Renal pelvis (tissue), 4 donors: Measurements from ENCODE around the gene SPRED2. TPM values are rescaled to one million over a fixed set of nuclear protein-coding genes. Genes with fewer than 3 reads are reported as not detected.

ENCODE experiments used
- DNase-seq: peaks from one replicate; pipeline ENCODE4 v3.0.0-alpha.2; 2013
- polyA plus RNA-seq, 3 donors: library from polyadenylated mRNA; unstranded; fragments of 120-200 nt; gene quantifications; one replicate each; pipeline ENCODE4 v1.2.1, GENCODE V29; 2013; ENCODE audit not compliant: insufficient read length in 3 of 3

Gene SPRED2
- polyA plus RNA-seq, 3 donors: 35.3 to 35.6 (median 35.5) TPM

GRCh38 chr2:65420712-65421431, 11.5 kb downstream of the SPRED2 start:
- peak; percentile 45 for DNase-seq

- DNase-seq: no peak
Observed at GRCh38 chr2:65417509-65418085, 14.8 kb downstream of the SPRED2 start.

- no peak for DNase-seq
Observed at GRCh38 chr2:65416945-65417344, 15.5 kb downstream of the SPRED2 start.

- DNase-seq: no peak
Observed at GRCh38 chr2:65416321-65416720, 16.1 kb downstream of the SPRED2 start.

GRCh38 chr2:65415091-65415490, 17.3 kb downstream of the SPRED2 start:
- DNase-seq: no peak

- no peak for DNase-seq
Observed at GRCh38 chr2:65413610-65414009, 18.8 kb downstream of the SPRED2 start.

- no peak for DNase-seq
Observed at GRCh38 chr2:65413106-65413505, 19.3 kb downstream of the SPRED2 start.

GRCh38 chr2:65411056-65411795, 21.2 kb downstream of the SPRED2 start:
- DNase-seq: no peak

GRCh38 chr2:65409045-65409444, 23.4 kb downstream of the SPRED2 start:
- no peak for DNase-seq

GRCh38 chr2:65407240-65407639, 25.2 kb downstream of the SPRED2 start:
- DNase-seq: no peak

- no peak for DNase-seq
Observed at GRCh38 chr2:65404988-65405697, 27.3 kb downstream of the SPRED2 start.

- no peak for DNase-seq
Observed at GRCh38 chr2:65403529-65403915, 28.9 kb downstream of the SPRED2 start.

- no peak for DNase-seq
Observed at GRCh38 chr2:65402780-65403528, 29.4 kb downstream of the SPRED2 start.

GRCh38 chr2:65402323-65402722, 30.1 kb downstream of the SPRED2 start:
- DNase-seq: no peak

GRCh38 chr2:65397122-65397521, 35.3 kb downstream of the SPRED2 start:
- DNase-seq: no peak

- DNase-seq: no peak
Observed at GRCh38 chr2:65396348-65397026, 35.9 kb downstream of the SPRED2 start.

- DNase-seq: no peak
Observed at GRCh38 chr2:65395621-65396347, 36.6 kb downstream of the SPRED2 start.

- DNase-seq: no peak
Observed at GRCh38 chr2:65393743-65394422, 38.5 kb downstream of the SPRED2 start.

GRCh38 chr2:65393046-65393445, 39.4 kb downstream of the SPRED2 start:
- DNase-seq: no peak

- DNase-seq: no peak
Observed at GRCh38 chr2:65392609-65393008, 39.8 kb downstream of the SPRED2 start.
